H1 (cell line): ENCODE results near the gene UBR3. TPM values are rescaled to one million over a fixed set of nuclear protein-coding genes. Genes with fewer than 3 reads are reported as not detected.

Experiments used
- ASH2L ChIP-seq: fragments of 200-600, 300-600 bp; sonication (generic); IDR thresholded peaks from one replicate; pipeline ENCODE4 v1.7.1; 2017; ENCODE audit warnings: low read length
- CREB1 ChIP-seq: IDR thresholded peaks from 2 replicates; pipeline ENCODE4 v1.6.1; 2012; ENCODE audit warnings: inconsistent platforms
- E2F6 ChIP-seq: IDR thresholded peaks from 2 replicates; pipeline ENCODE4 v1.6.1; 2012; ENCODE audit warnings: inconsistent platforms
- SUZ12 ChIP-seq: fragments of 200-600 bp; sonication (generic); IDR thresholded peaks from 2 replicates; pipeline ENCODE4 v1.6.1; 2012; ENCODE audit warnings: mild to moderate bottlenecking, inconsistent platforms, low read length, moderate library complexity, mixed read lengths
- polyA plus RNA-seq, 7 experiments: library from polyadenylated mRNA; depleted of rRNA in 3 of 7; stranded (reverse) in 5 of 7; unstranded in 2 of 7; fragments of >200 nt in 5 of 7; fragments of 200-250 nt in 2 of 7; gene quantifications; 1 replicate in 5 of 7; 2 replicates in 1 of 7; 4 replicates in 1 of 7; pipeline versions ENCODE4 v1.2.1 to v1.2.3, GENCODE V29; 2011 to 2013; ENCODE audit warnings: missing spikeins in 2 of 7, mixed read lengths in 2 of 7
- total RNA-seq: library from RNA; stranded (reverse); fragmentation: NEBNext Ultra II Directional; extraction: Animal tissue kit (Norgen Biotek cat#: 25700); gene quantifications from 2 replicates; pipeline ENCODE4 v1.2.1, GENCODE V29; 2021

Gene UBR3
- total and polyA plus RNA-seq, 2 of the 8 experiments (the other 6 are each of a cell fraction or from before 2014, with no cell fraction given), result 3.7 to 17.7 TPM

- no peak for TF ChIP-seq E2F6
- TF ChIP-seq CREB1, result no peak
- no peak for TF ChIP-seq SUZ12
- no peak for TF ChIP-seq ASH2L
Observed at GRCh38 chr2:169997140-169997887, 170.1 kb downstream of the UBR3 start (continued).
